Measurements from ENCODE around the gene STKLD1. TPM values are rescaled to one million over a fixed set of nuclear protein-coding genes. Genes with fewer than 3 reads are reported as not detected.

The STKLD1 gene
- polyA plus RNA-seq, 1 experiment, result 1.2 TPM

DNA sequence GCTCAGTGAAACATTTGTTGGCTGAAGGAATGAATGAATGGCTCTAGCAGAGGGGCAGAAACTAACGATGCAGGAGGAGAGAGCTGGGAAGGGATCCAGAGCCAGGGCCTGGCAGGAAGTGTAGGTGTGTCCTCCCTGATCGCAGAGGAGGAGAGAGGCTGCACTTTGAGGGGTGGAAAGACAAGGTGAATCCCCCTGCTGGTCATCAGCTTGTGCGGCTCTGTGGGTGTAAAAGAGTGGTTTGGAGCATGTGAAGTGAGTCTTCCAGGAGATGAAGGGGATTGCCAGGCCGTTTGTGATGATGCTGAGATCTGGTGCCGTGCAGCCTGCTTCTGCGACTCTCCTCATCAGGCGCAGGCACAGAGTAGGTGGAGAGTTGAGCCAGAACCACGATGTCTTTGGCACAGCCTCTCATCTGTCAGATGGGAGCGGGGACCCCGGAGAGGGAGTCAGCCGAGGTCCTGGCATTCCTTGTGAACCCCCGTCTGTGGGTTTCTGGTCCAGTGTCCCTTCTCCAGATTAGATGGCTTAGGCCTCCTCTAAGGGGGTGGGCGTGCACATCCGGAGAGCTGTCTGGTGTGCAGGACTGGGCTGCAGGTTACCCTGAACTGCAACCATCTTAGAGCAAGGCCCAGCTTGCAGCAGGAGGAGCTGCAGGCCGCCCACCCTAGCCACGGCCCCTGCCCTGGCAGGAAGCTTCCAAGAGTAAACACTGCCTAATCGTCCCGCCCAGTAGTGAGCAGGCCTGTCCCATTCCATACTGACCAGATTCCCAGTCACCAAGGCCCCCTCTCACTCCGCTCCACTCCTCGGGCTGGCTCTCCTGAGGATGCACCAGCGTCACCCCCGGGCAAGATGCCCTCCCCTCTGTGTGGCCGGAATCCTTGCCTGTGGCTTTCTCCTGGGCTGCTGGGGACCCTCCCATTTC is 45.7 kb downstream of the STKLD1 start, which contains the start of gene ADAMTS13:
Gene ADAMTS13 (plus strand): TSS at position 753 of the 928 bp plus-strand sequence. CDS start 77 bp downstream, at position 830.
- Histone ChIP-seq H3K4me3 (ENCODE audit: low read depth, low read length) (no peak within 1 kb of the TSS), H3K36me3 (ENCODE audit: control insufficient read depth, insufficient read depth, low read length) (no peaks in the 10 kb centered on the region), H3K27me3 (ENCODE audit: control insufficient read depth, insufficient read depth, low read length) (peaks cover 2% of the 10 kb centered on the region; the same call in 1 of the 2 replicates)
- TF ChIP-seq, protein P1, sequence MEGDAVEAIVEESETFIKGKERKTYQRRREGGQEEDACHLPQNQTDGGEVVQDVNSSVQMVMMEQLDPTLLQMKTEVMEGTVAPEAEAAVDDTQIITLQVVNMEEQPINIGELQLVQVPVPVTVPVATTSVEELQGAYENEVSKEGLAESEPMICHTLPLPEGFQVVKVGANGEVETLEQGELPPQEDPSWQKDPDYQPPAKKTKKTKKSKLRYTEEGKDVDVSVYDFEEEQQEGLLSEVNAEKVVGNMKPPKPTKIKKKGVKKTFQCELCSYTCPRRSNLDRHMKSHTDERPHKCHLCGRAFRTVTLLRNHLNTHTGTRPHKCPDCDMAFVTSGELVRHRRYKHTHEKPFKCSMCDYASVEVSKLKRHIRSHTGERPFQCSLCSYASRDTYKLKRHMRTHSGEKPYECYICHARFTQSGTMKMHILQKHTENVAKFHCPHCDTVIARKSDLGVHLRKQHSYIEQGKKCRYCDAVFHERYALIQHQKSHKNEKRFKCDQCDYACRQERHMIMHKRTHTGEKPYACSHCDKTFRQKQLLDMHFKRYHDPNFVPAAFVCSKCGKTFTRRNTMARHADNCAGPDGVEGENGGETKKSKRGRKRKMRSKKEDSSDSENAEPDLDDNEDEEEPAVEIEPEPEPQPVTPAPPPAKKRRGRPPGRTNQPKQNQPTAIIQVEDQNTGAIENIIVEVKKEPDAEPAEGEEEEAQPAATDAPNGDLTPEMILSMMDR (IDR thresholded peaks at IDR 0.05; ENCODE audit: insufficient read depth, low read depth, low read length), result no peak
- CTCF ChIA-PET, result interaction anchor here (1.0 kb wide), 1 partner anchor 9 kb away, joined by 3 read pairs; no protein-coding TSS in a partner anchor
- POLR2A ChIA-PET, result no interaction called here
- DNase-seq (ENCODE audit: low read depth), result no peak

DNA sequence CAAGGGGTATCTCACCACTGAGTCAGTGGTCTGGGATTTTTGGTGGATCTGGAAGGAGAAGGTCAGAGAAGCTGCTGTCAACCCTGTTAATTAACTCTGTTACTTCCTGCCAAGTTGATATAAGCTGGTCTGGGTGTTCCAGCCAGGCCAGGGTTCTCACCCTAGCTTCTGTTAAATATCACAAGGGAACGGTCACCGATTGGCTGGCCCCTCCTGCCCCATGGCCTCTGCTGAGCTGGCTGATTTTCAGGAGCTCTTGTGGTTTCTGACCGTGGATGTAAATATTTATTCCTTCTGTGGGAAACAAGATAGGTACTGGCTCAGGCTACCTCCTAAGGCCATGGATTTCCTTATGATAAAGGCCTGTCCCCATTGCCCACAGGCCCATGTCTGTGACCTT is 47.0 kb downstream of the STKLD1 start:
- no peak for DNase-seq (ENCODE audit: low read depth)
- Histone ChIP-seq H3K4me3 (ENCODE audit: low read depth, low read length) (no peak overlapping the region), H3K27me3 (ENCODE audit: control insufficient read depth, insufficient read depth, low read length) (peaks cover 7% of the 10 kb centered on the region), H3K36me3 (ENCODE audit: control insufficient read depth, insufficient read depth, low read length) (no peaks in the 10 kb centered on the region)
- CTCF ChIA-PET, result no interaction called here
- TF ChIP-seq, protein P1 (IDR thresholded peaks at IDR 0.05; ENCODE audit: insufficient read depth, low read depth, low read length), result no peak
- POLR2A ChIA-PET, result interaction anchor here (0.7 kb wide), 1 partner anchor 76 kb away, joined by 4 read pairs; the partner anchor contains the start of gene MED22

DNA sequence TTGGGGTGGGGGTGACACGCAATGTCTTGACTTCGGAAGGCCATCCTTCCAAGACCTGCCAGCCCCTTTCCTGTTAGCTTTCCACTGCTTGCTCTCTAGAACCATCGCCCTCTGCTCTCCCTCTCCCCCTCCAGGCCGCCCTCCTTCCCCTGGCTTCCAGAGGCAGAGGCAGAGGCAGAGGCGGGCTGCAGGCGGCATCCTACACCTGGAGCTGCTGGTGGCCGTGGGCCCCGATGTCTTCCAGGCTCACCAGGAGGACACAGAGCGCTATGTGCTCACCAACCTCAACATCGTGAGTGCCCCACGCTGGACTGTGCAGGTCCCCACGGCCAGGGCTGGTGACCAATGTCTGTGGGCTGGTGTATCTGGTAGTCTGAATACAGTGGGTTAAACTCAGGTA is 48.0 kb downstream of the STKLD1 start:
- TF ChIP-seq, protein P1 (IDR thresholded peaks at IDR 0.05; ENCODE audit: insufficient read depth, low read depth, low read length), result no peak
- Histone ChIP-seq H3K27me3 (ENCODE audit: control insufficient read depth, insufficient read depth, low read length) (peaks cover 8% of the 10 kb centered on the region), H3K4me3 (ENCODE audit: low read depth, low read length) (no peak overlapping the region), H3K36me3 (ENCODE audit: control insufficient read depth, insufficient read depth, low read length) (no peaks in the 10 kb centered on the region)
- POLR2A ChIA-PET, result no interaction called here
- no peak for DNase-seq (ENCODE audit: low read depth)
- CTCF ChIA-PET, result no interaction called here

DNA sequence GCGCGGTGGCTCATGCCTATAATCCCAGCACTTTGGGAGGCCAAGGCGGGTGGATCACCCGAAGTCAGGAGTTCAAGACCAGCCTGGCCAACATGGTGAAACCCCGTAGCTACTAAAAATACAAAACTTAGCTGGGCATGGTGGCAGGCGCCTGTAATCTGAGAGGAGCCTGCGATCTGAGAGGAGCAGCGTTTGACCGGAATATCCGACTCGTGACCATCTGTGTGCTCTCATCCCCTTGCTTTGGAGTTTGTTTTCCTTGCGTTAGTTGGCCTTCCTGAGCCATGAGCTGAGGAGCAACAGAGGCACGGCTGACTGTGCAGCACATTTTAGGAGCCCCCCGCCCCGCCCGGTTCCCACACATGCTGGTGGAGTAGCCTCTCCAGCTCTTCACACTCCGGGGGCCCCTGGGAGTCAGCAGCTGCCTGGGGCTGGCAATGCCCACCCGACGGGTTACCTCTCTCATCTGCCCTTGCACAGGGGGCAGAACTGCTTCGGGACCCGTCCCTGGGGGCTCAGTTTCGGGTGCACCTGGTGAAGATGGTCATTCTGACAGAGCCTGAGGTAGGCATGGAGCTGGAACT is 49.0 kb downstream of the STKLD1 start:
- CTCF ChIA-PET, result interaction anchor here (1.1 kb wide), 1 partner anchor 19 kb away, joined by 3 read pairs; no protein-coding TSS in a partner anchor
- DNase-seq (ENCODE audit: low read depth), result no peak
- no peaks in the 10 kb centered on the region for H3K36me3 ChIP-seq (ENCODE audit: control insufficient read depth, insufficient read depth, low read length)
- H3K27me3 ChIP-seq (ENCODE audit: control insufficient read depth, insufficient read depth, low read length), result peaks cover 9% of the 10 kb centered on the region
- TF ChIP-seq, protein P1 (IDR thresholded peaks at IDR 0.05; ENCODE audit: insufficient read depth, low read depth, low read length), result no peak
- no peak overlapping the region for H3K4me3 ChIP-seq (ENCODE audit: low read depth, low read length)
- POLR2A ChIA-PET, result no interaction called here

DNA sequence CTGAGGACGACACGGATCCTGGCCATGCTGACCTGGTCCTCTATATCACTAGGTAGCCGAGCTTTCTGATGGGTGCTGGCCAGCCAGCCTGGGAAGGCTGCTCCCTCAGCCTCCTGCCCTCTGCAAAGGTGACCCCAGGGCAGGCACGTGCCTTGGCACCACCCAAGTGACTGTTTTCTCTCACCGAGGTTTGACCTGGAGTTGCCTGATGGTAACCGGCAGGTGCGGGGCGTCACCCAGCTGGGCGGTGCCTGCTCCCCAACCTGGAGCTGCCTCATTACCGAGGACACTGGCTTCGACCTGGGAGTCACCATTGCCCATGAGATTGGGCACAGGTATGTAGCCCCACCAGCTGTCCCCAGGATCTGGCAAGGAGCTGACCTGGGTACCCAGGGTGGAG is 49.8 kb downstream of the STKLD1 start:
- DNase-seq (ENCODE audit: low read depth), result no peak
- peaks cover 9% of the 10 kb centered on the region for H3K27me3 ChIP-seq (ENCODE audit: control insufficient read depth, insufficient read depth, low read length)
- ChIA-PET POLR2A (no interaction called here), CTCF (no interaction called here)
- TF ChIP-seq, protein P1 (IDR thresholded peaks at IDR 0.05; ENCODE audit: insufficient read depth, low read depth, low read length), result no peak
- no peaks in the 10 kb centered on the region for H3K36me3 ChIP-seq (ENCODE audit: control insufficient read depth, insufficient read depth, low read length)
- H3K4me3 ChIP-seq (ENCODE audit: low read depth, low read length), result no peak overlapping the region

Data from BJ (cell line).